Kidney (tissue), 14 donors: ENCODE results near the gene EMC9. TPM values are rescaled to one million over a fixed set of nuclear protein-coding genes. Genes with fewer than 3 reads are reported as not detected.
A peak's percentile ranks its signal among the peaks of the same experiment; 100 is the strongest.

Experiments used
- DNase-seq, 5 donors: peaks; one replicate each; pipeline ENCODE4 v3.0.0-alpha.2; 2013 to 2020
- FAIRE-seq: peaks from 2 replicates; lab custom pipeline; 2012; peaks lifted over from hg19 to GRCh38; lab: Jason Lieb, UNC
- H3K27ac ChIP-seq, 2 donors: one replicate each; pipeline ENCODE4 v1.7.0; 2013; ENCODE audit warnings: low read depth in 2 of 2, low read length in 2 of 2, inconsistent platforms in 1 of 2
- H3K27me3 ChIP-seq: one replicate; pipeline ENCODE4 v1.7.1; 2013; ENCODE audit warnings: low read length, inconsistent platforms; ENCODE audit not compliant: control insufficient read depth, insufficient read depth
- H3K36me3 ChIP-seq, 3 donors: one replicate each; pipeline versions ENCODE4 v1.7.0 to v1.7.1; 2013; ENCODE audit warnings: low read length in 3 of 3, control low read depth in 1 of 3, inconsistent platforms in 1 of 3; ENCODE audit not compliant: insufficient read depth in 3 of 3, control insufficient read depth in 2 of 3
- H3K4me1 ChIP-seq, 3 donors: one replicate each; pipeline versions ENCODE4 v1.7.0 to v1.7.1; 2013; ENCODE audit warnings: low read length in 3 of 3, inconsistent platforms in 1 of 3, low read depth in 1 of 3; ENCODE audit not compliant: control insufficient read depth in 2 of 3, insufficient read depth in 2 of 3
- H3K4me3 ChIP-seq, 3 donors: one replicate each; pipeline versions ENCODE4 v1.7.0 to v1.8.1; 2013; ENCODE audit warnings: low read length in 3 of 3, control low read depth in 1 of 3, inconsistent platforms in 1 of 3
- H3K9ac ChIP-seq, 3 donors: one replicate each; pipeline versions ENCODE4 v1.7.0 to v1.7.1; 2013; ENCODE audit warnings: low read length in 3 of 3, control low read depth in 1 of 3, inconsistent platforms in 1 of 3
- H3K9me3 ChIP-seq, 3 donors: one replicate each; pipeline versions ENCODE4 v1.7.0 to v1.7.1; 2013; ENCODE audit warnings: low read length in 3 of 3, control low read depth in 1 of 3, inconsistent platforms in 1 of 3; ENCODE audit not compliant: control insufficient read depth in 2 of 3, insufficient read depth in 1 of 3
- CTCF ChIP-seq: IDR thresholded peaks from 3 replicates; pipeline ENCODE4 v1.5.1; 2012; ENCODE audit warnings: mild to moderate bottlenecking, moderate library complexity, borderline replicate concordance; ENCODE audit not compliant: insufficient read depth; ENCODE audit errors: extremely low read depth
- intact Hi-C: fragments of 100-400 bp; cut with DNase I; formaldehyde crosslinking; loops from one replicate; pipeline ENCODE4 v1.11.1; 2022
- polyA plus RNA-seq: library from polyadenylated mRNA; stranded (reverse); fragments of 350-450 nt; fragmentation: Illumina TruSeq; extraction: RNeasy Lipid Tissue Mini Kit (QIAGEN cat#74804); gene quantifications from one replicate; pipeline ENCODE4 v1.2.3, GENCODE V29; 2014; ENCODE audit warnings: low read depth, low replicate concordance; ENCODE audit not compliant: insufficient read depth
- total RNA-seq: library from RNA; stranded (reverse); fragmentation: NEBNext Ultra II Directional; extraction: Animal tissue kit (Norgen Biotek cat#: 25700); gene quantifications from one replicate; pipeline ENCODE4 v1.2.1, GENCODE V29; 2021
- donor health status: control.
- donor health status: control.
- donor health status: control.
- donor health status: control.
- donor health status: control.
- donor health status: DM: yes; HTN: yes; CAD: no.
- donor health status: Normal renal cell carcinoma (clear cell type).

EMC9 gene
- total and polyA plus RNA-seq, 2 donors from 2014 or later, result 22.1 to 62.5 TPM

- Histone ChIP-seq H3K9me3 (no peaks in the 10 kb centered on the region), H3K27me3 (no peaks in the 10 kb centered on the region), H3K9ac (no peak overlapping the region), H3K4me1 (peaks cover 0 to 23% (median 22%) of the 10 kb centered on the region in 3 donors), H3K4me3 (no peak overlapping the region), H3K36me3 (peaks cover 0 to 40% (median 27%) of the 10 kb centered on the region in 3 donors), H3K27ac (no peak overlapping the region)
- DNase-seq, result no peak
- FAIRE-seq, result no peak
- intact Hi-C loops, result no loop called here
- TF ChIP-seq CTCF, result no peak
These were observed 42.9 kb upstream of the EMC9 start for GRCh38 chr14:24184104-24184970.

GRCh38 chr14:24183014-24183481 lies 41.7 kb upstream of the EMC9 start:
- Histone ChIP-seq H3K9ac (no peak overlapping the region), H3K4me3 (no peak overlapping the region), H3K36me3 (peaks cover 0 to 45% (median 27%) of the 10 kb centered on the region in 3 donors), H3K9me3 (no peaks in the 10 kb centered on the region), H3K27ac (no peak overlapping the region), H3K27me3 (no peaks in the 10 kb centered on the region), H3K4me1 (peaks cover 0 to 26% (median 22%) of the 10 kb centered on the region in 3 donors)
- DNase-seq (no peak), FAIRE-seq (no peak)
- TF ChIP-seq CTCF, result no peak
- intact Hi-C loops, result no loop called here

GRCh38 chr14:24182110-24182882 lies 40.9 kb upstream of the EMC9 start:
- peak in 1 of 5 donors; percentile 64 for DNase-seq

More at GRCh38 chr14:24182110-24182882, 40.9 kb upstream of the EMC9 start:
- no peaks in the 10 kb centered on the region for H3K9me3 ChIP-seq
- intact Hi-C loops, result no loop called here
- peaks cover 0 to 18% (median 15%) of the 10 kb centered on the region in 3 donors for H3K4me1 ChIP-seq
- H3K36me3 ChIP-seq, result peaks cover 0 to 45% (median 27%) of the 10 kb centered on the region in 3 donors
- no peak overlapping the region for H3K9ac ChIP-seq
- no peak overlapping the region for H3K4me3 ChIP-seq
- no peak overlapping the region for H3K27ac ChIP-seq
- H3K27me3 ChIP-seq, result no peaks in the 10 kb centered on the region
- TF ChIP-seq CTCF, result no peak
- FAIRE-seq, result no peak
